ENCODE measurements around the gene FNDC4. TPM values are rescaled to one million over a fixed set of nuclear protein-coding genes. Genes with fewer than 3 reads are reported as not detected.
"Not testable (repeated sequence)": the region's sequence is repeated elsewhere in the genome, so short reads cannot be mapped to it uniquely, and the experiment has no call there.

The FNDC4 gene
- total RNA-seq: 7.3 and 26.6 TPM in 2 replicates

DNA sequence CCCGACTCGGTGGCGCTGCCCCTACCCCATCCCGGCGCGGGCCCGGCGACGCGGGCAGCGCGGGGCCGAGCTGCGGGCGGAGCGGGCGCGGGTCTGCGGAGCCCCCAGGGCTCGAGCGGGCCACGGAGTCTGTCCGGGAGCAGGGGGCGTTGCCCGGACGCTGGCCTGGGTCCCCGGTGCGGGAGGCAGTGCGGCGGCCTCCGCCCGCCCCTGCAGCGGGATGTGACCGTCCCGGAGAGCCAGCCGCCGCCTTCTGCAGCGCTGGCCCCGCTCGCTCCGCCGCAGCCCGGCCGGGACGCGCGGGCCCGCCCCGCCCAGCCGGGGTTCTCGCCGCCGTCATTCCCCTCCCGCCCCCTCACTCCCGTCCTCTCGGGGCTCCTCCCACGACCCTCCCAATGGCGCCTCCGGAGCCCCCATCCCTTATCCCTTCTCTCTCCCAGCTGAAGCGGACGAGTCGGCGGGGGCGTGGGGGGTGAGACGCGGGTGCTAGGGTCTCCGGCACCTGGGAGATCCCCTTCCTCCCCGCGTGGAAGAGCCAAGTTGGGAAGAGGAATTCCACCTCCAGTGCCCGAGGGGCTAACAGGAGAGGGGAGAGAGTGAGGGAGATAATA is at the start of gene FNDC4:
TSS of gene FNDC4 (minus strand) at position 257 of the 611 bp plus-strand sequence. CDS start 521 bp downstream, outside the sequence.
- TF ChIP-seq CTCF (conservative IDR thresholded peaks at IDR 0.05; ENCODE audit: low read depth, low read length): no peak
- H3K4me3 ChIP-seq (ENCODE audit: low read depth, low read length): peak within 1 kb of the TSS; percentile 63
- DNase-seq (ENCODE audit: low read depth): no peak

- H3K4me3 ChIP-seq (ENCODE audit: low read depth, low read length): no peak overlapping the region
- no peak for TF ChIP-seq CTCF (conservative IDR thresholded peaks at IDR 0.05; ENCODE audit: low read depth, low read length)
- DNase-seq (ENCODE audit: low read depth): no peak
These were observed 49.3 kb upstream of the FNDC4 start for GRCh38 chr2:27544143-27544821.

- not testable (repeated sequence) for H3K4me3 ChIP-seq (ENCODE audit: low read depth, low read length); DNase-seq (ENCODE audit: low read depth)
These were observed 44.6 kb upstream of the FNDC4 start for GRCh38 chr2:27539649-27540048.

DNA sequence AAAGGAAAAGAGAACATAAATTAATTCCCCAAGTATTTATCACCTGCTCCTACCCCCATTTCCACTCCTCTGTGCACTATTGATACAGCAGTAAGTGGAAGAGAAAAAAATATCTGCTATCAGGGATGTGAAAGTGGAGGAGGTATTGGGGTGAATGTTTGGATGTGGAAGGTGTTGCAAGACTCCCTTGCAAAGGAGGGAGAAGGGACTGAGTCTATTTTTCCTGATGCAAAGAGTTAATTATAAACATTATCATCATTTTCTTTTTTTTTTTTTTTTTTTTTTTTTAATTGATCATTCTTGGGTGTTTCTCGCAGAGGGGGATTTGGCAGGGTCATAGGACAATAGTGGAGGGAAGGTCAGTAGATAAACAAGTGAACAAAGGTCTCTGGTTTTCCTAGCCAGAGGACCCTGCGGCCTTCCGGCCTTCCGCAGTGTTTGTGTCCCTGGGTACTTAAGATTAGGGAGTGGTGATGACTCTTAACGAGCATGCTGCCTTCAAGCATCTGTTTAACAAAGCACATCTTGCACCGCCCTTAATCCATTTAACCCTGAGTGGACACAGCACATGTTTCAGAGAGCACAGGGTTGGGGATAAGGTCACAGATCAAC is 43.9 kb upstream of the FNDC4 start:
- H3K4me3 ChIP-seq (ENCODE audit: low read depth, low read length); DNase-seq (ENCODE audit: low read depth): not testable (repeated sequence)

- no peak for TF ChIP-seq CTCF (conservative IDR thresholded peaks at IDR 0.05; ENCODE audit: low read depth, low read length)
- DNase-seq (ENCODE audit: low read depth): no peak
- no peak overlapping the region for H3K4me3 ChIP-seq (ENCODE audit: low read depth, low read length)
These were observed 42.3 kb upstream of the FNDC4 start for GRCh38 chr2:27537287-27537686.

DNA sequence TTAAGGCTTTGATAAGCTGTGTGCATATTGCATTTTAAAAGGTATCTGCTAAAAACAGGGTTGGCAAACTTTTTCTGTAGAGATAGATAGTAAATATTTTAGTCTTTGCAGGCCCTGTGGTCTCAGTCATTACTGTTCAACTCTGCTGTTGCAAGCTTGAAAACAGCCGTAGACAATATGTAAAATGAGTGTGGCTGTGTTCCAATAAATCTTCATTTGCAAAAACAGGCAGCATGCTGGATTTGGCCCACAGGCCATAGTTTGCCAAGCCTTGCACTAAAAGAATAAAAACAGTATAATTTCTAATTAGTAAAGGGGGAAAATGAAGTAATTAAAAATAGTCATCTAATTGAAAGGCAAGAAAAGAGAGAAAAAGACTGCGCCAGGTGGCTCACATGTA is 37.0 kb upstream of the FNDC4 start:
- DNase-seq (ENCODE audit: low read depth): no peak
- H3K4me3 ChIP-seq (ENCODE audit: low read depth, low read length): no peak overlapping the region
- no peak for TF ChIP-seq CTCF (conservative IDR thresholded peaks at IDR 0.05; ENCODE audit: low read depth, low read length)

DNA sequence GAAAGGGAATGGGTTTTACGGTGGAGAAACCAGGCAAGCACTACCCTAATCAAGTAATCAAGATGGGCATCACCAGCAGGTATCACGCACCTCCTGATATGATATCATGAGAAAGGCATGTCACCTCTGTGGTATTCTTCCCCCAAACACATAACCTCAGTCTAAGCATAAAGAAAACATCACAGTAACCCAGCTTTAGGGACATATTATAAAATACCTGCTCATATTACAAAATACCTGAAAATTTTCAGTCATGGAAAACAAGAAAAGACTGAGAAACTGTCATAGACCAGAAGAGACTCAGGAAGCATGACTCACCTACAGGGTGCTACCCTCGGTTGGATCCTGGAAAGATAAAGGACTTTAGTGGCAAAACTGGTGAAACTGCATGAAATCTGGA is 32.2 kb upstream of the FNDC4 start:
- no peak for DNase-seq (ENCODE audit: low read depth)
- no peak overlapping the region for H3K4me3 ChIP-seq (ENCODE audit: low read depth, low read length)
- TF ChIP-seq CTCF (conservative IDR thresholded peaks at IDR 0.05; ENCODE audit: low read depth, low read length): no peak
